IPS-18a (cell line): ENCODE measurements around the gene CHST11.

ENCODE experiments used
- H3K27ac ChIP-seq: one replicate; pipeline ENCODE4 v1.5.1; 2013; ENCODE audit warnings: low read length
- H3K27me3 ChIP-seq: one replicate; pipeline ENCODE4 v1.6.1; 2013; ENCODE audit warnings: mild to moderate bottlenecking, low read length; ENCODE audit not compliant: control insufficient read depth, insufficient read depth
- H3K36me3 ChIP-seq: one replicate; pipeline ENCODE4 v1.6.1; 2013; ENCODE audit warnings: low read depth, low read length; ENCODE audit not compliant: control insufficient read depth
- H3K4me1 ChIP-seq: one replicate; pipeline ENCODE4 v1.6.1; 2013; ENCODE audit warnings: low read depth, low read length; ENCODE audit not compliant: control insufficient read depth
- H3K4me3 ChIP-seq: one replicate; pipeline ENCODE4 v1.5.1; 2013; ENCODE audit warnings: low read length
- H3K9ac ChIP-seq: one replicate; pipeline ENCODE4 v1.6.1; 2013; ENCODE audit warnings: mild to moderate bottlenecking, low read length, moderate library complexity
- H3K9me3 ChIP-seq: one replicate; pipeline ENCODE4 v1.6.1; 2013; ENCODE audit warnings: low read depth, low read length; ENCODE audit not compliant: control insufficient read depth

CHST11 gene

GRCh38 chr12:104453133-104453532 lies 3.6 kb upstream of the CHST11 start:
- Histone ChIP-seq H3K9ac (no peak overlapping the region), H3K9me3 (no peaks in the 10 kb centered on the region), H3K4me3 (no peak overlapping the region), H3K27me3 (peaks cover 18% of the 10 kb centered on the region), H3K36me3 (no peaks in the 10 kb centered on the region), H3K27ac (no peak overlapping the region), H3K4me1 (peaks cover 13% of the 10 kb centered on the region)

- Histone ChIP-seq H3K27ac (no peak overlapping the region), H3K4me3 (no peak overlapping the region), H3K36me3 (no peaks in the 10 kb centered on the region), H3K9me3 (no peaks in the 10 kb centered on the region), H3K27me3 (peaks cover 37% of the 10 kb centered on the region), H3K9ac (no peak overlapping the region), H3K4me1 (peaks cover 27% of the 10 kb centered on the region)
Observed at GRCh38 chr12:104454997-104455396, 1.8 kb upstream of the CHST11 start.

- peak overlapping the region; percentile 90 for H3K4me3 ChIP-seq
- H3K27me3 ChIP-seq: peaks cover 42% of the 10 kb centered on the region
- H3K27ac ChIP-seq: no peak overlapping the region
- no peaks in the 10 kb centered on the region for H3K36me3 ChIP-seq
- no peaks in the 10 kb centered on the region for H3K9me3 ChIP-seq
- peak overlapping the region; percentile 77 for H3K9ac ChIP-seq
- peaks cover 28% of the 10 kb centered on the region for H3K4me1 ChIP-seq
Observed at GRCh38 chr12:104455578-104456416, 951 bp upstream of the CHST11 start.

- Histone ChIP-seq H3K4me3 (peak overlapping the region; percentile 90), H3K9me3 (no peaks in the 10 kb centered on the region), H3K4me1 (peaks cover 29% of the 10 kb centered on the region), H3K27ac (no peak overlapping the region), H3K36me3 (no peaks in the 10 kb centered on the region), H3K9ac (peak overlapping the region; percentile 77), H3K27me3 (peaks cover 42% of the 10 kb centered on the region)
Observed at GRCh38 chr12:104456950-104457745, 400 bp downstream of the CHST11 start.

- Histone ChIP-seq H3K9ac (peak overlapping the region; percentile 77), H3K4me1 (peaks cover 27% of the 10 kb centered on the region), H3K9me3 (no peaks in the 10 kb centered on the region), H3K36me3 (no peaks in the 10 kb centered on the region), H3K27ac (no peak overlapping the region), H3K4me3 (peak overlapping the region; percentile 90), H3K27me3 (peaks cover 42% of the 10 kb centered on the region)
Observed at GRCh38 chr12:104457746-104458693, 1.3 kb downstream of the CHST11 start.

GRCh38 chr12:104458694-104459367 lies 2.1 kb downstream of the CHST11 start:
- Histone ChIP-seq H3K36me3 (no peaks in the 10 kb centered on the region), H3K4me1 (peaks cover 27% of the 10 kb centered on the region), H3K4me3 (peak overlapping the region; percentile 90), H3K27ac (no peak overlapping the region), H3K9ac (peak overlapping the region; percentile 77), H3K27me3 (peaks cover 42% of the 10 kb centered on the region), H3K9me3 (no peaks in the 10 kb centered on the region)

- Histone ChIP-seq H3K36me3 (no peaks in the 10 kb centered on the region), H3K27me3 (peaks cover 42% of the 10 kb centered on the region), H3K4me1 (peaks cover 27% of the 10 kb centered on the region), H3K9ac (no peak overlapping the region), H3K4me3 (peak overlapping the region; percentile 90), H3K9me3 (no peaks in the 10 kb centered on the region), H3K27ac (no peak overlapping the region)
Observed at GRCh38 chr12:104459368-104459909, 2.7 kb downstream of the CHST11 start.

GRCh38 chr12:104460041-104460719 lies 3.4 kb downstream of the CHST11 start:
- Histone ChIP-seq H3K36me3 (no peaks in the 10 kb centered on the region), H3K27me3 (peaks cover 35% of the 10 kb centered on the region), H3K9me3 (no peaks in the 10 kb centered on the region), H3K9ac (no peak overlapping the region), H3K27ac (no peak overlapping the region), H3K4me3 (no peak overlapping the region), H3K4me1 (peaks cover 27% of the 10 kb centered on the region)

- no peak overlapping the region for H3K27ac ChIP-seq
- no peak overlapping the region for H3K4me3 ChIP-seq
- H3K4me1 ChIP-seq: peaks cover 21% of the 10 kb centered on the region
- no peaks in the 10 kb centered on the region for H3K9me3 ChIP-seq
- H3K27me3 ChIP-seq: peaks cover 26% of the 10 kb centered on the region
- H3K9ac ChIP-seq: no peak overlapping the region
- H3K36me3 ChIP-seq: no peaks in the 10 kb centered on the region
Observed at GRCh38 chr12:104460973-104461698, 4.4 kb downstream of the CHST11 start.

- Histone ChIP-seq H3K27me3 (peaks cover 26% of the 10 kb centered on the region), H3K36me3 (no peaks in the 10 kb centered on the region), H3K4me1 (peaks cover 20% of the 10 kb centered on the region), H3K9ac (no peak overlapping the region), H3K9me3 (no peaks in the 10 kb centered on the region), H3K27ac (no peak overlapping the region), H3K4me3 (no peak overlapping the region)
Observed at GRCh38 chr12:104462325-104462724, 5.6 kb downstream of the CHST11 start.
